Left ventricle myocardium superior (tissue), 1 donor: ENCODE measurements around the gene GDF9. TPM values are rescaled to one million over a fixed set of nuclear protein-coding genes. Genes with fewer than 3 reads are reported as not detected.
A peak's percentile ranks its signal among the peaks of the same experiment; 100 is the strongest.

Experiments
- ATAC-seq: fragments of 200-7000 bp; cut with Tn5 transposase; one replicate; pipeline ENCODE4 v1.9.1; 2020; ENCODE audit warnings: mild to moderate bottlenecking, moderate library complexity
- DNase-seq: peaks from one replicate; pipeline ENCODE4 v3.0.0-alpha.2; 2020
- intact Hi-C: fragments of 100-400 bp; cut with micrococcal nuclease; formaldehyde crosslinking; loops from one replicate; pipeline ENCODE4 v1.11.0; 2022
- long read RNA-seq: library from polyadenylated mRNA; unstranded; transcript quantifications from one replicate; pipeline ENCODE4 v2.0.0, GENCODE V29; 2021
- total RNA-seq: library from RNA; stranded (reverse); fragmentation: NEBNext Ultra II Directional; extraction: Animal tissue kit (Norgen Biotek cat#: 25700); gene quantifications from one replicate; pipeline ENCODE4 v1.2.1, GENCODE V29; 2021
- donor health status: DM: no; HTN: yes; CAD: no; lungs with severe emphysema.

Gene GDF9
- 0.30 TPM for total RNA-seq
- long read RNA-seq, result 0 reads

GRCh38 chr5:132866342-132867045 is at the start of gene GDF9, which contains the start of gene UQCRQ:
TSS of gene GDF9 (minus strand) at chr5:132866469. CDS start at chr5:132864533, 1,936 bp downstream.
TSS of gene UQCRQ (plus strand) at chr5:132866642. CDS start at chr5:132866882, 240 bp downstream.
- peak; percentile 99 for ATAC-seq
- intact Hi-C loops, result no loop called here

GRCh38 chr5:132915681-132916080 is 49.4 kb upstream of the GDF9 start:
- no peak for ATAC-seq
- intact Hi-C loops, result no loop called here
- DNase-seq, result no peak

More at GRCh38 chr5:132866342-132867045, at the start of gene GDF9, which contains the start of gene UQCRQ:
- DNase-seq, result peak; percentile 95

- no peak for ATAC-seq
- intact Hi-C loops, result no loop called here
- DNase-seq, result no peak
Observed at GRCh38 chr5:132909702-132910101, 43.4 kb upstream of the GDF9 start.

- intact Hi-C loops, result no loop called here
- DNase-seq (no peak), ATAC-seq (no peak)
Observed at GRCh38 chr5:132907161-132907560, 40.9 kb upstream of the GDF9 start.

- no peak for DNase-seq
- no peak for ATAC-seq
- intact Hi-C loops, result no loop called here
Observed at GRCh38 chr5:132905938-132906337, 39.7 kb upstream of the GDF9 start.

- ATAC-seq (no peak), DNase-seq (no peak)
- intact Hi-C loops, result no loop called here
Observed at GRCh38 chr5:132901730-132902129, 35.5 kb upstream of the GDF9 start.

- DNase-seq (no peak), ATAC-seq (no peak)
- intact Hi-C loops, result no loop called here
Observed at GRCh38 chr5:132901036-132901435, 34.8 kb upstream of the GDF9 start.

- intact Hi-C loops, result no loop called here
- ATAC-seq, result no peak
- no peak for DNase-seq
Observed at GRCh38 chr5:132898094-132898493, 31.8 kb upstream of the GDF9 start.

- DNase-seq (no peak), ATAC-seq (peak; percentile 33)
- intact Hi-C loops, result no loop called here
Observed at GRCh38 chr5:132896685-132897084, 30.4 kb upstream of the GDF9 start.

- ATAC-seq (peak; percentile 69), DNase-seq (no peak)
- intact Hi-C loops, result no loop called here
Observed at GRCh38 chr5:132895719-132896305, 29.5 kb upstream of the GDF9 start.

- DNase-seq, result no peak
- intact Hi-C loops, result no loop called here
- ATAC-seq, result no peak
Observed at GRCh38 chr5:132890817-132891216, 24.5 kb upstream of the GDF9 start.

GRCh38 chr5:132889501-132889900 is 23.2 kb upstream of the GDF9 start:
- intact Hi-C loops, result no loop called here
- ATAC-seq, result no peak
- no peak for DNase-seq

GRCh38 chr5:132887283-132887682 is 21.0 kb upstream of the GDF9 start:
- no peak for DNase-seq
- intact Hi-C loops, result no loop called here
- peak; percentile 19 for ATAC-seq

GRCh38 chr5:132886064-132886823 is 20.0 kb upstream of the GDF9 start:
- intact Hi-C loops, result no loop called here
- ATAC-seq (no peak), DNase-seq (no peak)

- intact Hi-C loops, result no loop called here
- no peak for DNase-seq
- ATAC-seq, result no peak
Observed at GRCh38 chr5:132884548-132884947, 18.3 kb upstream of the GDF9 start.

- ATAC-seq (peak; percentile 85), DNase-seq (no peak)
- intact Hi-C loops, result no loop called here
Observed at GRCh38 chr5:132883261-132883834, 17.1 kb upstream of the GDF9 start.

GRCh38 chr5:132877938-132878337 is 11.7 kb upstream of the GDF9 start:
- intact Hi-C loops, result loop anchor here (10.0 kb wide), 1 partner anchor 77 kb away; no protein-coding TSS in a partner anchor
- ATAC-seq (peak; percentile 91), DNase-seq (peak; percentile 53)

GRCh38 chr5:132877466-132877865 is 11.2 kb upstream of the GDF9 start:
- DNase-seq, result no peak
- peak; percentile 66 for ATAC-seq
- intact Hi-C loops, result loop anchor here (10.0 kb wide), 1 partner anchor 77 kb away; no protein-coding TSS in a partner anchor

GRCh38 chr5:132876020-132876759 is 9.9 kb upstream of the GDF9 start:
- ATAC-seq (no peak), DNase-seq (no peak)
- intact Hi-C loops, result loop anchor here (10.0 kb wide), 1 partner anchor 79 kb away; no protein-coding TSS in a partner anchor
